Spinal cord (tissue), 10 donors: ENCODE measurements around the gene INSIG2. TPM values are rescaled to one million over a fixed set of nuclear protein-coding genes. Genes with fewer than 3 reads are reported as not detected.

Experiments used
- DNase-seq, 6 donors: peaks; one replicate each; pipeline versions ENCODE4 v3.0.0 to v3.0.0-alpha.2; 2013 to 2015; ENCODE audit warnings: low spot score in 6 of 6, low read depth in 4 of 6
- H3K27ac ChIP-seq: one replicate; pipeline ENCODE4 v1.5.1; 2013; ENCODE audit warnings: low read depth, low read length, control low read depth
- H3K27me3 ChIP-seq: one replicate; pipeline ENCODE4 v1.6.1; 2013; ENCODE audit warnings: low read length; ENCODE audit not compliant: control insufficient read depth, insufficient read depth
- H3K36me3 ChIP-seq: one replicate; pipeline ENCODE4 v1.6.1; 2013; ENCODE audit warnings: low read length; ENCODE audit not compliant: control insufficient read depth, insufficient read depth
- H3K4me1 ChIP-seq: one replicate; pipeline ENCODE4 v1.6.1; 2013; ENCODE audit warnings: low read length; ENCODE audit not compliant: control insufficient read depth, insufficient read depth
- H3K4me3 ChIP-seq: one replicate; pipeline ENCODE4 v1.5.1; 2013; ENCODE audit warnings: low read depth, low read length, control low read depth
- H3K9me3 ChIP-seq: one replicate; pipeline ENCODE4 v1.6.1; 2013; ENCODE audit warnings: low read length; ENCODE audit not compliant: control insufficient read depth, insufficient read depth
- WGBS: methylation state at CpG from one replicate; pipeline ENCODE4 v1.1.5; 2013; ENCODE audit warnings: missing lambda C conversion rate; ENCODE audit not compliant: insufficient coverage; 5-methylcytosine and 5-hydroxymethylcytosine counted together
- polyA plus RNA-seq, 2 donors: library from polyadenylated mRNA; unstranded; fragments of 120-200 nt; gene quantifications; one replicate each; pipeline ENCODE4 v1.2.1, GENCODE V29; 2013; ENCODE audit not compliant: insufficient read length in 2 of 2
- total RNA-seq, 2 donors: library from RNA; depleted of rRNA in 1 of 2; stranded (reverse); fragments of 120-200 nt in 1 of 2; fragments of >200 nt in 1 of 2; gene quantifications; one replicate each; pipeline versions ENCODE4 v1.2.3 to v1.2.4, GENCODE V29; 2013 to 2014
- donor health status: healthy.

Gene INSIG2
- total and polyA plus RNA-seq, 4 donors = 22.3 to 32.2 (median 29.9) TPM

DNA sequence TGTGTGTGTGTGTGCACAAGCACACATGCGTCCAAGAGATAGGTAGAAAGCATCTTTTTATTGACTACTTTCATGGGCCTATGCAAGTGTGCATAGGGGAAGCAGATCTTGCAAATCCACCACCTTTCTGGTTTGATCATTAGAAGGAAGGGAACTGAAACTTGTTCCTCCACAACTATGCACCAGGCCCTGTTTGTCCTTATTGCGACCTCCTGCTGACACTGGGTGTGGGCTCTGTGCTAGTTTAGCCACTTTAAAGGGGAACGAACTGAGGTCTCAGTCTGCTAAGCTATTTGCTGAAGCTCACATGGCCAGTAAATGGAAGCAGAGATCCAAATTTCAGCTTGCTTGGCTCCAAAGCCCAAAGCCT is 32.1 kb upstream of the INSIG2 start:
- no peak for DNase-seq
- H3K4me1 ChIP-seq = peaks cover 9% of the 10 kb centered on the region
- no peak overlapping the region for H3K27ac ChIP-seq
- 38% methylated on average over 2 of the region's 3 CpGs for WGBS
- no peak overlapping the region for H3K4me3 ChIP-seq
- no peaks in the 10 kb centered on the region for H3K9me3 ChIP-seq
- no peaks in the 10 kb centered on the region for H3K36me3 ChIP-seq
- H3K27me3 ChIP-seq = no peaks in the 10 kb centered on the region

DNA sequence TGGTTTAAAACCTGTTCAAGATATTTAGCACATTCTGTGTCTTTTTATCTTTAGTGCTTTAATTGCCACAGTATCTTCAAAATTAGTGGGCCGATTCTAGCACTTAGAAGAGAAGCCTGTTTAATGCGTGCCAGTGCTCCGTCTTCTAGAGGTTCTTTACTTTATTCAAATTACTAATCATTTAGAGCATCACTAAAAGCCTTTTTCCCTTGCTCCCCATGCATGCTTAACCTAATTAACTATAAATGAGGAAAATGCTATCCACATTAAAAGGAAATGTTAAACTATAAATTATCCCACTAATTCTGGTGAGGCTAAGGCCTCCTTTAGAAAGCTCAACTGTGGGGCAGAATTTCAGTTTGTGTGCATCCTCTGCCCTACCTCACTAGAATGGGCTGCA is 31.5 kb upstream of the INSIG2 start:
- WGBS = no CpG with 5 or more reads among the region's 3 CpGs
- no peaks in the 10 kb centered on the region for H3K9me3 ChIP-seq
- no peak overlapping the region for H3K4me3 ChIP-seq
- H3K27me3 ChIP-seq = no peaks in the 10 kb centered on the region
- peaks cover 9% of the 10 kb centered on the region for H3K4me1 ChIP-seq
- H3K27ac ChIP-seq = no peak overlapping the region
- peak in 1 of 6 donors; percentile 74 for DNase-seq
- no peaks in the 10 kb centered on the region for H3K36me3 ChIP-seq

DNA sequence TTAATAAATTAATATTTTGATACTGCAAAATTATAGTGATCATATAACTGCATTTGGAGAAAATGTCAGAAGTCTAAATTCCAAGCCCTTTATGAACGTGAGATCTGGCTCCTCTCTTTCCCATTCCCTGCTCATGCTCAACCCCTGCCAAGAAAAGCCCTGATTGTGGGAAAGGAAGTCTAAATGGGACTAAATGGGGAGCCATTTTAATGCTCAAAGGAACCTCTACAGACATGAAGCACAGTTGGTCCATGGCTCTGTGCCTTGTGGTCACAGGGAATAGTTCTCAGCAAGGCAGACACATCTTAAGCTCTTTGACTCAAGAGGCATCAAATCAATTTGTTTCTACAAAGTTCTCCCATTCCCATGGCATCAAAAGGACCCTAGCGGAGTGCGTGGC is 29.3 kb upstream of the INSIG2 start:
- DNase-seq = no peak
- WGBS = 59% methylated on average over 2 of the region's 3 CpGs
- H3K4me3 ChIP-seq = no peak overlapping the region
- peaks cover 5% of the 10 kb centered on the region for H3K4me1 ChIP-seq
- H3K27ac ChIP-seq = no peak overlapping the region
- no peaks in the 10 kb centered on the region for H3K9me3 ChIP-seq
- no peaks in the 10 kb centered on the region for H3K36me3 ChIP-seq
- H3K27me3 ChIP-seq = no peaks in the 10 kb centered on the region

DNA sequence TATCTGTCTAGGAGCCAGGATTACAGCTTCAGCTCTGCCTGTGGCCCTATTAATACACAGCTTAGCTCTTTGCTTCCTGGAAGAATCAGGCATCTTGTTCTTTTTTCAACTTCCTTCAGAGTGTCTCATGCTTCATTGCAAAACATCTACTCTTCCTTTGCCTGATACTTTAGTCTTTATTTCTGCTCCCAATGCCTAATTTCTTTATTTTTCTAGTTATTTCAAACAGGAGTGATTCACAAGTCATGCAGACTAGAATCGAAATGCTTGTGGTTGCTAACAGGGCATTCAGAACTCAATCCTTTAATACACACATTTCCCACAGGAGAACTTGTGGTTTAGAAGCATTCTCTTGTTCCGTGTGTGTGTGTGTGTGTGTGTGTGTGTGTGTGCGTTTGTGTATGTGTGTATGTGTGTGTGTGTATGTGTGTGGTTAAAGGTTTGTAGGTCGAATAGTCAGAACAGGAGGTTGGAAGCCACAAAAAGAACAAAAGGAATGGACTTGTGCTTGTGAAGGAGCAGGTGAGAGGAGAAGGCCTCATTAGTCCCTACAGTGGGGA is 28.3 kb upstream of the INSIG2 start:
- Histone ChIP-seq H3K4me1 (peaks cover 5% of the 10 kb centered on the region), H3K9me3 (no peaks in the 10 kb centered on the region), H3K36me3 (no peaks in the 10 kb centered on the region), H3K27me3 (no peaks in the 10 kb centered on the region), H3K4me3 (no peak overlapping the region), H3K27ac (no peak overlapping the region)
- 89% methylated on average over 3 of the region's 4 CpGs for WGBS
- no peak for DNase-seq

DNA sequence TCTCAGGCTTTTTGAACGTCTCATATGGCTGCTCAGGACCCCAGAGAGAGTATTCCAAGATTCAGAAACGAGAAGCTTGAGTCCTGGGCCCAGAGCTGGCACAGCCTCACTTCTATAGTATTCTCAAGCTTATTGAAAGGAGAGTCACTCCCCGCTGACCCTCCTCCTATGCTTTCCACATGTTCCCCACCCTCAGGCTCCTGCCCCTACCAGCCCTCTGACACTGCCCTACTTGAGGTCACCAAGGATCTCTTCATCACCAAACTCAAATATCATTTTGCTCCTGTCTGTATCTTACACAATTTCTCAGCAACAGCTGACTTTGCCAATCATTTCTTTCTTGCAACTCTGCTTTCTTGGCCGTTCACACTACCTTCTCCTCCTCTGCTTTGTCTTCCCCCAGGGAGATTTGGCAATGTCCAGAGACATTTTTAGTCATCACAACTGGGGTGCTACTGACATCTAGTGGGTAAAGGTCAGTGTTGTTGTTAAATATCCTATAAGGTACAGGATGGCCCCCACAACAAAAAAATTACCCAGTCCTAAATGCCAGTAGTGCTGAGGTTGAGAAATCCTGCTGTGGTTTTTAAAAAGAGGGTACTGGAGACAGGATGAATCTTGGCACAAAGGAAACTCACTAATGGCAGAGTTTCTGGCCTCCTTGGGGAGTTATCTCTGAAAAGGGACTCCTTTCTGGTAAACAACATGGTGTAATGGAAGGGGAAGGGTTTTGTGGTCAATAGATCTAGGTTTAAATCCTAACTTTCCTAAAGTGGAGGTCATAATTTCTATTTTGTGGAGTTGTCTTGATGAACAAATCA is 26.9 kb upstream of the INSIG2 start:
- peak in 1 of 6 donors; percentile 61 for DNase-seq
- Histone ChIP-seq H3K4me3 (no peak overlapping the region), H3K4me1 (no peaks in the 10 kb centered on the region), H3K36me3 (no peaks in the 10 kb centered on the region), H3K27ac (no peak overlapping the region), H3K9me3 (no peaks in the 10 kb centered on the region), H3K27me3 (no peaks in the 10 kb centered on the region)
- 73% methylated on average over 3 of the region's 4 CpGs for WGBS

DNA sequence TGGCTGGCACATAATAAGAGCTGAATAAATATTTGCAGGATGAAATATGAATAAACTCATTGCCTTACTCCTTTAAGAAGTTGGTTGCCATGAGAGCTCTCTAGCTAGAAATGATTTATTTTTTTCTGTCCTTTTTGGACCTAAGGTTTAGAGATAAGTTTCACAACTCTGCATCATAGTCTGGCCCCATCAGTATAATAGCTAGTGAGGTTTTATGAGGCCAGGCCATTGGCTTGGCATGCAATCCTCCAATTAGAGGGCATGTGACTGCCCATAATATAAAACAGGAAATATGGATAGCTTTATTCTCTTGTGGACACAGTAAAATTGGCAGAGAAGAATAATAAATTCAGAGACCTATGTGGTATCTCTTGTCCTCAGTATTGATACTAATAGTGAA is 26.2 kb upstream of the INSIG2 start:
- Histone ChIP-seq H3K27me3 (no peaks in the 10 kb centered on the region), H3K27ac (no peak overlapping the region), H3K9me3 (no peaks in the 10 kb centered on the region), H3K4me3 (no peak overlapping the region), H3K4me1 (no peaks in the 10 kb centered on the region), H3K36me3 (no peaks in the 10 kb centered on the region)
- DNase-seq = no peak

DNA sequence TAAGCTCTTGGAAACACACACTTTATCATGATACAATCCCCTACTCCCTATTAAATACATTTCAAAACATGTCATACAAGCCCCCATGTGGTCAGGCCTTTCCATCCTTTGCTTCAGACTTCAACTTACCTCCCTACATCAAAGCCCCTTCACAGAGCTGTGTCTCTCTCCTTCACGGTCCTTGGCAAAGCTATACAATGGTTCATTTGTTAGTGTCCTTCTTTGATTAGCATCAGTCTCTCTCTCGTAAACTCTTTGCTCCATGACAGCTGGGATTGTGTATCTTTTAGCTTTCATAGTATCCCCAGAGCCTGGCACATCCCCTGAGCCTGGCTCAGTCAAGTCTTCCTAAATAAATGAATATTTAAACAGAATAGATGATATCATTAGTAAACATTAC is 25.6 kb upstream of the INSIG2 start:
- H3K27ac ChIP-seq = no peak overlapping the region
- WGBS = 20% methylated on average over 1 of the region's 2 CpGs
- H3K27me3 ChIP-seq = no peaks in the 10 kb centered on the region
- H3K4me3 ChIP-seq = no peak overlapping the region
- H3K4me1 ChIP-seq = no peaks in the 10 kb centered on the region
- DNase-seq = no peak
- no peaks in the 10 kb centered on the region for H3K9me3 ChIP-seq
- no peaks in the 10 kb centered on the region for H3K36me3 ChIP-seq

DNA sequence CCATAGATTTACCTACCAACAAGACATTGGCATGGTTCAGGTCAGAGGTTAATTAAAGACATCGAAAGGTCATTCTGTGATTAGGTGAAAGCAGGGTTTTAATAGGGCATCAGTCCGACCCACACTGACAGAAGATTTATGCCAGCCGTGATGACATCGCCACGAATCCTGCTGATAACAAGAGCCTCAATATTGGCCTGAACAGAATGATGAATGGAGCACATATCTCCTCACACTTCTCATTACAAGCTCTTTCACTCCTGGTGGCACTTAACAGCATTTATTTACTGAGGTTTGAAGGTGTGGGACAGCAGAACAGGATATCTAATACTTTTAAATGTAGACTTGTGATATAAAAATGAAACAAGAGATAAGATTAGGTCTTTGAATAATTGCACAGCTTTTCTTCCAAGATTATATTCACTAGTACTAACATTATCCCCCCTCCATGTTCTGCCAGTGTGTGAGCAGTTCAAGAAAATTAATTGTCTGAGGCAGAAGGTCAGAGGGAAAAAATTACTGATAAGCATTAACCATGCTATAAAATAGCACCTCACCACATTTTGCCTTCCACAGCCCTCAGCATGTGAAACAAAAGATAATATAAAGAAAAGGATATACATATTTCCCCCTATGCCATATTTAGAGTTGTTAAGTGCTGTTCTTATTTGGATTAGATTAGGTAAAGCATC is 23.1 kb upstream of the INSIG2 start:
- no CpG with 5 or more reads among the region's 5 CpGs for WGBS
- Histone ChIP-seq H3K4me3 (no peak overlapping the region), H3K36me3 (no peaks in the 10 kb centered on the region), H3K27me3 (no peaks in the 10 kb centered on the region), H3K9me3 (no peaks in the 10 kb centered on the region), H3K4me1 (no peaks in the 10 kb centered on the region), H3K27ac (no peak overlapping the region)
- DNase-seq = peak in 1 of 6 donors; percentile 9

DNA sequence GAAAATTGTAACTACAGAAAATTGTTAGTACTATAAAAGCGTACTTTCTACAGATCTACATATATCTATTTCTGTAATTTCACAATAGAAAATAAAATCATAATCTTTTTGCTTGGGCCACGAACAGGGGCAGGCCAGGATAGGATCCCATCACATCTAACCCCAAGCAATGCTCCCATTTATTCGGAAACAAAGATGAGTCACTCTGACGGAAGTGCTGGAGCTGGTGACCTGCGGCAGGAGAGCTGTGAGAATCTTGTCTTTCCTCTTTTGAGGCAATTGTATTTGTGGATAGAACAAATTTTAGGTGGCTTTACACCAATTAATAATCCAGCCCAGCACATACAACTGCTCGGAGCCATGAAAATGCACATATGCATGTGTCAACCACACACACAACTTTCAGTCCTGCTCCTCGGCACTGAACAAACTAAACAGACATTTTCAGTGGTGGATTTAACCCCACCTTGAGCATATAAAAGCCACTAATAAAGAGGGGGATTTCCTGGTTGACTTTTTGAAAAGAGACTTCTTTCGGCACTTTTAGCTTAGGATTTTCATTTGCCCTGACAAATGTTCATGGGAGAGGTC is 22.3 kb upstream of the INSIG2 start:
- Histone ChIP-seq H3K4me3 (no peak overlapping the region), H3K36me3 (no peaks in the 10 kb centered on the region), H3K27me3 (no peaks in the 10 kb centered on the region), H3K9me3 (no peaks in the 10 kb centered on the region), H3K27ac (no peak overlapping the region), H3K4me1 (no peaks in the 10 kb centered on the region)
- WGBS = no CpG with 5 or more reads among the region's 8 CpGs
- DNase-seq = no peak
